GM12872 (cell line): Measurements from ENCODE around the gene EPN1.
"Not testable (repeated sequence)": the region's sequence is repeated elsewhere in the genome, so short reads cannot be mapped to it uniquely, and the experiment has no call there.

ENCODE experiments used
- CTCF ChIP-seq: IDR thresholded peaks from 3 replicates; pipeline ENCODE4 v1.5.1; 2011; ENCODE audit warnings: low read depth, mild to moderate bottlenecking, low read length, moderate library complexity; ENCODE audit not compliant: insufficient read depth

The EPN1 gene

GRCh38 chr19:55750715-55751114 lies 75.7 kb downstream of the EPN1 start:
- no peak for TF ChIP-seq CTCF

- TF ChIP-seq CTCF: no peak
Measured at GRCh38 chr19:55753401-55753800, 78.4 kb downstream of the EPN1 start.

GRCh38 chr19:55758797-55759196 lies 83.8 kb downstream of the EPN1 start, which contains the start of gene RFPL4A:
Gene RFPL4A, plus strand, starts transcription at chr19:55759097. Its CDS starts 2,704 bp downstream, at chr19:55761801.
- not testable (repeated sequence) for TF ChIP-seq CTCF
